ENCODE data around the gene FKBP15. TPM values are rescaled to one million over a fixed set of nuclear protein-coding genes. Genes with fewer than 3 reads are reported as not detected.
"Not testable (repeated sequence)": the region's sequence is repeated elsewhere in the genome, so short reads cannot be mapped to it uniquely, and the experiment has no call there.

The FKBP15 gene
- total RNA-seq, 1 donor from 2014 or later: 14.7 TPM

- no peak for DNase-seq (ENCODE audit: low read depth in 2 of 2)
Observed at GRCh38 chr9:113181165-113181564, 39.9 kb downstream of the FKBP15 start.

GRCh38 chr9:113179839-113180238 is 41.2 kb downstream of the FKBP15 start:
- peak in 1 of 2 donors; percentile 21 for DNase-seq (ENCODE audit: low read depth in 2 of 2)

- DNase-seq (ENCODE audit: low read depth in 2 of 2): peak in 1 of 2 donors; percentile 84
Observed at GRCh38 chr9:113178087-113178486, 43.0 kb downstream of the FKBP15 start.

DNA sequence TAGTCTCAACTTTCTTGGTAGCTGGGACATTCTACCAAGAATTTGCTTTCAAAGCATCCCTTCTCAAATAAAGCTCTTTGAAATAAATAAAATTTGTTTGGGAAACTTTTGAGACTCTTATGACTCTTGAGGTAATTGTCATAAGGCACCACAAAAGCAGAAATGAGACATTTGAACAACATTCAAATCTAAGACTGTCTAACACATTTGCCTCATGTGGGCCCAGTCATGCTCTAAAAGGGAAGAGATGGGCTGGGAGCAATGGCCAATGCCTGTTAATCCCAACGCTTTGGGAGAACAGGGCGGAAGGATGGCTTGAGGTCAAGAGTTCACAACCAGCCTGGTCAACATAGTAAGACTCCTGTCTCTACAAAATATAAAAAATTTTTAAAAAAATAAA is 43.8 kb downstream of the FKBP15 start:
- DNase-seq (ENCODE audit: low read depth in 2 of 2): no peak

DNA sequence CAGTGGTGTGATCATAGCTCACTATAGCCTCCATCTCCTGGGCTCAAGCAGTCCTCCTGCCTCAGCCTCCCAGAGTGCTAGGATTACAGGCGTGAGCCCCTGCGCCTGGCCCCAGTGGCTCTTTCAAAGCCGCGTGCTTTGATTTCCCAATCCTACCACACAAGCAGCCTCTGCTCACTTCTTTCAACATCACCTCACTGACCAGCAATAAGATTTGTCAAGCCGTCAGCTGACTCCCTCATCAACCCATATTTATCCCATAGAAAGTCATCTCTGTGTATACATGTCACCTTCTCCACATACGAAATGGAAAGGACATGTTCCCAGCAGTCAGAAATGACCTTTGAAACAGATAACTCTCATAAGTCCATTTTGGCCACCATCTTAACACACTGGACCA is 44.3 kb downstream of the FKBP15 start:
- no peak for DNase-seq (ENCODE audit: low read depth in 2 of 2)

- no peak for DNase-seq (ENCODE audit: low read depth in 2 of 2)
Observed at GRCh38 chr9:113173341-113173740, 47.7 kb downstream of the FKBP15 start.

DNA sequence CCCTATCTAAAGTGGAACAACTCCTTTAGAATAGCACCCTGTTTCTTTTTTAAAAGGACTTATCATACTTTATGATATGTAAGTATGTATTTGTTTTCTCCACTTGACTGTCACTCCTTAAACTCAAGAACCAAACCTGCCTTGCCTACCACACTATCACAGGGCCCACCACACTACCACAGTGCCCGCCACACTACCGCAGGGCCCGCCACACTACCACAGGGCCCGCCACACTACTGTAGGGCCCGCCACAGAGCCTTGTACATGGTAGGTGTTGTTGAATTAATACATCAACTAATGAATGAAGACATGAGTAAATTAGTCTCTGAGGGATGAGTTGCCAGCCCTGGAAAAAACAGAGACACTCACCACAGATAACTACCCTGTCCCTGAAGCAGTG is 52.3 kb downstream of the FKBP15 start:
- no peak for DNase-seq (ENCODE audit: low read depth in 2 of 2)

DNA sequence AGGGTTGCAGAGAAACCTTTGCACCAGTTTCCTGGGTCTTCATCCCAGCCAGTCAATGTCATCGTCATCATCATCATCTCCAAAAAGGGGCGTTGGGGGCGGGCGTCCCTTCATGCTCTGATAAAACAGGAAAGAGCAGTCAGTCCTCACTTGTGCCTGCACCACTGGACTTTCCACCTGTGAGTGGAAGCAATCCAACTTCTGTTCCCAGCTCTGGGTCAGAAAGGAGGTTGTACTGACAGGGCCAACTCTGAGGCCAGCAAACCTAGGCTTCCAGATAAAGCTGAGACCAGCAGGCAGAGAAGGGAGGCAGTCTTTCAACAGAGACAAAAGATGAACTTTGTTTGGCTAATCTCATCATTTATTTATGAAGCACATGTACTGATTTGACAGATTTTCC is 55.0 kb downstream of the FKBP15 start:
- DNase-seq (ENCODE audit: low read depth in 2 of 2): no peak

DNA sequence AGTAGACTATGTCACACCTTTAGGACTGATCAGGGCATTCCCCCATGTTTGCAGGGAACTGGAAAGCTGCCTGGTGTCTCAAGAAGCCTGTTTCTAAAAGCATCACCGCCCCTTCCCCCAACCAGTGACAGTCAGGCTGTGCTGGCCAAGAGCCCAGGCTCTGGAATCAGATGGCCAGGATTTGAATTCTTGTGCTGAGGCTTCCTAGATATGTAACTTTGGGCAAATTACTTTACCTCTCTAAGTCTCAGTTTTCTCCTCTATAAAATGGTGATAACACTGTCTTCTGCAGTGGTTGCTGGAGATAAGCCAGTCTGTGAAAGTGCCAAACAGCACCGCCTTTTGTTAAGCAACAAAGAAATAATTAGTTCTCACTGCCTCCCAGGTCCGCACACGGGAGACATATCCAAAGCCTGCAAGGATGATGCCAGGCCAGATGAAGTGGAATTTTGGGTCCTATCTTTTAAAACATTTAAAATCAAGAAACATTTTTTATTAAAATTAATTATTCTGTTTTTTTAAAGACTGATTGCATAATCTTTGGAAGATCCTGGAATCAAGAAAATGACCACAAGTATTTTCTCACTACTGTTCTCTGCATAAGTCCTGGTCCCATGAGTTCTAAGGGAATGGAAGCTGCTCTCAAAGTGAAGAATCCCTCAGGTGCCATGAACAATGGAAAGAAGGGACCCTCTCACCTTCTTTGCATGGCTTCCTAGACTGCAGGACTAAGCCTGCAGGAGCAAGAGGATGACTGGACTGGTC is 56.4 kb downstream of the FKBP15 start:
- DNase-seq (ENCODE audit: low read depth in 2 of 2): peak in 1 of 2 donors; percentile 11

- no peak for DNase-seq (ENCODE audit: low read depth in 2 of 2)
Observed at GRCh38 chr9:113163001-113163400, 58.1 kb downstream of the FKBP15 start.

GRCh38 chr9:113160571-113160970 is 60.5 kb downstream of the FKBP15 start:
- no peak for DNase-seq (ENCODE audit: low read depth in 2 of 2)

DNA sequence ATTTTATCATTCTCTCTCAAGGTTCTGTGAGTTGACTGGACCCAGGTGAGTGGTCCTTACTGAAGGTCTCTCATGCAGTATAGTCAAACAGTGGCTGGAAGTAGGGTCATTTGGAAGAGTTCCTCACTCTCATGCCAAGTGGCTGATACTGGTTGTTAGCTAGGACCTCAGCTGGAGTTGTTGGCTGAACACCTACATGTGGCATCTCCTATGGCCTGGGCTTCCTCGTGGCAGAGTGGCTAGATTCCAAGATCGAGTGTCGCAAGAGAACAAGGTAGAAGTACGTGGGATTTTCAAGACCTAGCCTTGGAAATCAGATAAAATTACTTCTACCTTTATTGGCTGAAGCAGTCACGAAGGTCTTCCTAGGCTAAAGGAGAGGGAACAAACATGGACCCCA is 62.6 kb downstream of the FKBP15 start:
- DNase-seq (ENCODE audit: low read depth in 2 of 2): no peak

DNA sequence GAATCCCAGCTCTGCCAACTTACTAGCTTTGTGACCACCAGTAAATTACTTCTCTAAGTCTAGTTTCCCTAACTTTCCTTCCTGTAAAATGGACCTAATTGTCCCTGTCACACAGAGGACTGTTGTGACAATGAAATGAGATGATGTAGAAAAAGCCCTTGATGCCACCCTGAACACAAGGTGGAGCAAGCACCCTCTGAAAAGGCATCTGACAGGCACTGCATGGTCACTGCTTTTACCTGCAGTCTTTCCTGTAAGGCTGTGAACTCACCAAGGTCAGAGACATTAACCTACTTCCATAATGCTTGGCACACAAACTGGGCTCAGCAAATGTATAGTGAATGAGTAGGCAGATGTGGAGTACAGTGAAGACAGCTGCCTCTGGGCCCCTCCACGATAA is 64.2 kb downstream of the FKBP15 start:
- no peak for DNase-seq (ENCODE audit: low read depth in 2 of 2)

GRCh38 chr9:113155911-113156588 is 65.0 kb downstream of the FKBP15 start:
- no peak for DNase-seq (ENCODE audit: low read depth in 2 of 2)

GRCh38 chr9:113154946-113155345 is 66.1 kb downstream of the FKBP15 start:
- DNase-seq (ENCODE audit: low read depth in 2 of 2): no peak

DNA sequence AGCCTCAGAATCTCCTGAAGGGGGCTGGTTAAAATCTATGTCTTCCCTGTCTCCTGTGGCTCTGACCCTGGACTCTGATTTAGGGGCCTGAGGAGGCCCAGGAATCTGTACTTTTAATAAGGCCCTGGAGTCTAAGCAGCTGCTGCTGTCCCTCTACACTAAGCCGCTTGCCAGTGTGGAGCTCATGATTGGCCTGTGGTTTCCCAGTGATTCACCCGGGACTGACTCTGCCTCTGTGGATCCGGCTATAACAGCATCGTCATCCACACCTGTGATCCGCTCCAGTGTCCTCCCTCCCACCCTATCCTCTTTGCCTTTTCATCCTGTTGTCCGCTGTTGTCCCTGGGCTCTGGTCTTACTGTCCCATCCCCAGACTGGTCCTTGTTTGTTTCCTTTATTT is 66.6 kb downstream of the FKBP15 start:
- peak in 1 of 2 donors; percentile 33 for DNase-seq (ENCODE audit: low read depth in 2 of 2)

GRCh38 chr9:113153599-113153998 is 67.5 kb downstream of the FKBP15 start:
- DNase-seq (ENCODE audit: low read depth in 2 of 2): no peak

- peak in 1 of 2 donors; percentile 10 for DNase-seq (ENCODE audit: low read depth in 2 of 2)
Observed at GRCh38 chr9:113152699-113153098, 68.4 kb downstream of the FKBP15 start.

- DNase-seq (ENCODE audit: low read depth in 2 of 2): no peak
Observed at GRCh38 chr9:113151696-113152630, 69.1 kb downstream of the FKBP15 start.

- peak; percentile 90 for DNase-seq (ENCODE audit: low read depth in 2 of 2)
Observed at GRCh38 chr9:113150670-113151611, 70.1 kb downstream of the FKBP15 start, which contains the start of gene SLC31A2. TSS of gene SLC31A2 (plus strand) at chr9:113151007. CDS start at chr9:113151075, 68 bp downstream.

- not testable (repeated sequence) for DNase-seq (ENCODE audit: low read depth in 2 of 2)
Observed at GRCh38 chr9:113149561-113149960, 71.5 kb downstream of the FKBP15 start.

Measured in lung microvascular endothelial cell (primary cell).